Measurements from ENCODE around the gene MAP7D2.

The MAP7D2 gene

DNA sequence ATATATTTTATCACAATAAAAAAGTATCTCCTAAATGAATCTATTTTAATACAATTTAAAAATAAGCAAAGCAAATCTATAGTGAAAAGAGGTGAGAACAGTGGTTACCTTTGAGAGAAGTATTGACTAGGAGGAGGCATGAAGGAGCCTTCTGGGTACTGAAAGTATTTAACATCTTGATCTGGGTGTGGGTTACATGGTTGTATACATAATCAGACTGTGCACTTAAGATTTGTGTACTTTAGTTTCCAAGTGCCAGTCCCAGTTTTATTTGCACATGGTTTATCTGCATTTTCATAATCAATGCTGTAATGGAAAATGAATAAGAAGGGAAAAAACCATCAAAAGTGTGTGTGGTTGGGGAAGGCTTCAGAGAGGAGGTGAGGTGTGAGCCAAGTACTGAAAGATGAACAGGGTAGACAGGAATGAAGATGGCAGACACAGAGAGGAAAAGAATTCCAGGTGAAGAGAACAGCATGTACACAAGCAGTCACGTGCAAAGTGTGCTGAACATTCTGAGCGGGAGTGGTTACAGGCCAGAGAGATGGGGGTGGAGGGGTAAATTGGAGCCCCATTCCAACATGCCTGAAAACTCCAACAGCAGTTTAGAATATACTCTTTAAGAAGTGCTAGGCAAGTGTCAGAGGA, 14.6 kb downstream of the MAP7D2 start:
- no peaks in the 10 kb centered on the region for H3K9me3 ChIP-seq (ENCODE audit: severe bottlenecking)
- H3K4me3 ChIP-seq (ENCODE audit: low read depth, low read length), result no peak overlapping the region
- DNase-seq, result no peak
- H3K36me3 ChIP-seq, result no peaks in the 10 kb centered on the region
- no peaks in the 10 kb centered on the region for H3K27me3 ChIP-seq (ENCODE audit: insufficient read depth, low read depth, severe bottlenecking)
- TF ChIP-seq, protein P1, sequence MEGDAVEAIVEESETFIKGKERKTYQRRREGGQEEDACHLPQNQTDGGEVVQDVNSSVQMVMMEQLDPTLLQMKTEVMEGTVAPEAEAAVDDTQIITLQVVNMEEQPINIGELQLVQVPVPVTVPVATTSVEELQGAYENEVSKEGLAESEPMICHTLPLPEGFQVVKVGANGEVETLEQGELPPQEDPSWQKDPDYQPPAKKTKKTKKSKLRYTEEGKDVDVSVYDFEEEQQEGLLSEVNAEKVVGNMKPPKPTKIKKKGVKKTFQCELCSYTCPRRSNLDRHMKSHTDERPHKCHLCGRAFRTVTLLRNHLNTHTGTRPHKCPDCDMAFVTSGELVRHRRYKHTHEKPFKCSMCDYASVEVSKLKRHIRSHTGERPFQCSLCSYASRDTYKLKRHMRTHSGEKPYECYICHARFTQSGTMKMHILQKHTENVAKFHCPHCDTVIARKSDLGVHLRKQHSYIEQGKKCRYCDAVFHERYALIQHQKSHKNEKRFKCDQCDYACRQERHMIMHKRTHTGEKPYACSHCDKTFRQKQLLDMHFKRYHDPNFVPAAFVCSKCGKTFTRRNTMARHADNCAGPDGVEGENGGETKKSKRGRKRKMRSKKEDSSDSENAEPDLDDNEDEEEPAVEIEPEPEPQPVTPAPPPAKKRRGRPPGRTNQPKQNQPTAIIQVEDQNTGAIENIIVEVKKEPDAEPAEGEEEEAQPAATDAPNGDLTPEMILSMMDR (IDR thresholded peaks at IDR 0.05; ENCODE audit: low read depth, low read length), result no peak
- H3K27ac ChIP-seq, result no peak overlapping the region

DNA sequence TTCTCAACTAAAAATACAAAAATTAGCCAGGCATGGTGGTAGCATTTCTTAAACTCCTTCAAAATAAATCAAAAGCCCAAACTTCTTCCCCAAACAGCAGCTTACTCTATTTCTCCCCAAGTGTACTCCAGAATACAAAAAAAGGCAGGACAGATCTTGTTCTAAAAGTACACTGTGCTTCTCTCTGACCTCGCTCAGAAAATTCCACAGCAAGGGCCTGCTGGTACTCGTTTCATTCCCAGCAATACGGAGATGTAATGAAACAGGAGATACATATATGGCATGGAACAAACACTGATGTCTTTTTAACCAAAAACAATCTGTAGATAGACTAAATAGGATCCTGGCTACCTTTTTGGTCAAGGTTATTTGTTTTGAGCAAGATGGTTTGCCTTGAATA, 25.2 kb downstream of the MAP7D2 start:
- Histone ChIP-seq H3K9me3 (ENCODE audit: severe bottlenecking) (no peaks in the 10 kb centered on the region), H3K4me3 (ENCODE audit: low read depth, low read length) (no peak overlapping the region), H3K27ac (no peak overlapping the region), H3K36me3 (no peaks in the 10 kb centered on the region), H3K27me3 (ENCODE audit: insufficient read depth, low read depth, severe bottlenecking) (no peaks in the 10 kb centered on the region)
- TF ChIP-seq, protein P1 (IDR thresholded peaks at IDR 0.05; ENCODE audit: low read depth, low read length), result no peak
- DNase-seq, result no peak

DNA sequence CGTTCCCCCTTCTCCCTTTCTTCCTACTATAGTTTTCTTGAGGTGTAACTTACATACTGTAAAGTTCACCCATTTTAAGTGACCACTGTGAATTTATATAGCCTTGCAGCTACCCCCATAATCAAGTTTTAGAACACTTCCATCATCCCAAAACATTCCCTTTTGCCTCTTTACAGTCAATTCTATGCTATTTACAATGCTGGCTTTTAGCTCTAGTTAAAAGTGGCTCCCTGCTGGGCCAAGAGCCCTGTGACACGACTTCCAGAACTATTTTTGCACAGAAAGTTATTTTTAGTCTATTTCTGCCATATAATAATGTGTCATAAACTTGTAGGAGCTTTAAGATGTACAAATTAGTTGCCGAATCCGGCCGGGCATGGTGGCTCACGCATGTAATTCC, 26.9 kb downstream of the MAP7D2 start:
- Histone ChIP-seq H3K4me3 (ENCODE audit: low read depth, low read length) (no peak overlapping the region), H3K9me3 (ENCODE audit: severe bottlenecking) (no peaks in the 10 kb centered on the region), H3K36me3 (no peaks in the 10 kb centered on the region), H3K27me3 (ENCODE audit: insufficient read depth, low read depth, severe bottlenecking) (no peaks in the 10 kb centered on the region), H3K27ac (no peak overlapping the region)
- DNase-seq, result no peak
- TF ChIP-seq, protein P1 (IDR thresholded peaks at IDR 0.05; ENCODE audit: low read depth, low read length), result no peak

DNA sequence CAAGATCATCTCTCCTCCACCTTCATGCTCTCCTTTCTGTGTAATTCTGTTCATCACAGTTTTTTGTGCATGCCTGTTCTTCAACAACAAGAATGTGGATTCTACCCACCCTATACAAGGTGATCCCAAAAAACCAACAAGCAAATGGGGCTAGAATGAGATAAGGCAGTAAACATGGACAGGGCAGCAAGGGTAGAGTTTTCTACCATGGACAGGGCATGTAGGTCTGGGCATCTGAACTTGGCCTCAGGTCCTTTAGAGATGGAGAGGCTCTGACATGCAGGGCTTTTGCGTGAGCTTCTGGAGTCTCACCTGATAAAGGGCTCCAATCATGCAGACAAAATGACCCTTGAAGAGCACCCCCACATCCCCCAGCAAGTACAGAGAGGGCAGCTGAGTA, 36.4 kb downstream of the MAP7D2 start:
- TF ChIP-seq, protein P1 (IDR thresholded peaks at IDR 0.05; ENCODE audit: low read depth, low read length), result no peak
- Histone ChIP-seq H3K9me3 (ENCODE audit: severe bottlenecking) (no peaks in the 10 kb centered on the region), H3K27me3 (ENCODE audit: insufficient read depth, low read depth, severe bottlenecking) (peaks cover 19% of the 10 kb centered on the region), H3K4me3 (ENCODE audit: low read depth, low read length) (no peak overlapping the region), H3K27ac (no peak overlapping the region), H3K36me3 (no peaks in the 10 kb centered on the region)
- no peak for DNase-seq

DNA sequence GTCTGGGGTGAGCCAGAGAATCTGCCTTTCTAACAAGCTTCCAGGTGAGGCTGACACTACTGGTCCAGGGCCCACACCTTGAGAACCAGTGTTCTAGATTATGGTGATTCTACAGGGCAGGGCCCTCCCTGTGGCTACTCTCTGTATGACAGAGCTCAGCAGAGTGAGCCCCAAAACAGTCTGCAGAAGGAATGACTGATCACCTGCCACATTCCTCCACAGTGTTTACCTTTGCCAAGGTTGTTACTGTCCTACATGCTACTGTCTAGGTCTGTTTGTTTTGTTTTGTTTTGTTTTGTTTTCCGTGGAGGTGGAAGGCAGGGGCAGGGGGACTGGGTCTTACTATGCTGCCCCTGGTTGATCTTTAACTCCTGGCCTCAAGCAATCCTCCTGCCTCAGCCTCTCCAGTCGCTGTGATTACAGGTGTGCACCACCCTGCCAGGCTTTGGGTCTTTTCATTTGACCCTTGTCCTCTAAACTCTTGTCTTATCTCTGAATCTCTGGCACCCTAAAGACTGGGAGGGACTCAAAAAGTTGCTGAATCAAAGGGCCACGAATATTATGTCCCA, 45.1 kb downstream of the MAP7D2 start:
- DNase-seq, result no peak
- Histone ChIP-seq H3K27ac (no peak overlapping the region), H3K27me3 (ENCODE audit: insufficient read depth, low read depth, severe bottlenecking) (peaks cover 25% of the 10 kb centered on the region), H3K36me3 (no peaks in the 10 kb centered on the region), H3K9me3 (ENCODE audit: severe bottlenecking) (no peaks in the 10 kb centered on the region), H3K4me3 (ENCODE audit: low read depth, low read length) (no peak overlapping the region)
- TF ChIP-seq, protein P1 (IDR thresholded peaks at IDR 0.05; ENCODE audit: low read depth, low read length), result no peak

Measured in WERI-Rb-1 (cell line).